ENCODE measurements around the gene TSHZ2.
"Not testable (repeated sequence)": the region's sequence is repeated elsewhere in the genome, so short reads cannot be mapped to it uniquely, and the experiment has no call there.

The TSHZ2 gene

DNA sequence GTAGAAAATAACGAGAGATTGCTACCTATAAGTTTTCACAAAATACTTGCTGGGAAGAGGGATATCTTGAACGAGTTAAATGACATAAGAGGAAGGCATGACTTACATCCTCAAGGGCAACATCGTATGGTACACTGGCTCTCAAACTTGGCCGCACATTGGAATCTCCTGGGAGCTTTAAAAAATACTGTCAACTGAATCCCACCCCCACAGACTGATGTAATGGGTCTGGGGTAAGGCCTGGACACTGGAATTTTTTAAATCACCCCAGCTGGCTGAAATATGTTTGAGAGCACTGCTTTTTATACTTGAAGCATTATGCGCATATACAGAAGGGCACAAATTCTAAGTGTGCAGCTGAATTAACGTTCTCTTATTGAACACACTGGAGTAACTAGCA lies 8.0 kb upstream of the TSHZ2 start:
- DNase-seq (ENCODE audit: low read depth): no peak

DNA sequence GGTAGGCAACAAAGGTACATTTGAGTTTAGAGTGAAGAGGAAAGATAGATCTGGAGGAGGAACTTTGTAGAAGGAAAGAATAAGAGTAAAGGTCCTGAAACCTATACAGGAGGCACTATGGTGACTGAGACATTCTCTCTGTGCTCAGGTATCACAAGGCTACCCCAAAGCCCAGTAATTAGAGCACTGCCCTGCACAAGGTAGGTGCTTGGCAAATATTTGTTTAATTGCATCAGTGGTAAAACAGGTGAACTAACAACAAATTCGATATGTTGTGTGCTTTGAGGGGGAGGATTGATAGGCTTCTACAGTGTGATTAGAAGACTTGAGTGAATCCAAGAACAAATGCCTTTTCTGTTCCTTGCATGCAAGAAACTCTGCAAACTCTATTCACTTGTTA lies 6.8 kb upstream of the TSHZ2 start:
- DNase-seq (ENCODE audit: low read depth): no peak

DNA sequence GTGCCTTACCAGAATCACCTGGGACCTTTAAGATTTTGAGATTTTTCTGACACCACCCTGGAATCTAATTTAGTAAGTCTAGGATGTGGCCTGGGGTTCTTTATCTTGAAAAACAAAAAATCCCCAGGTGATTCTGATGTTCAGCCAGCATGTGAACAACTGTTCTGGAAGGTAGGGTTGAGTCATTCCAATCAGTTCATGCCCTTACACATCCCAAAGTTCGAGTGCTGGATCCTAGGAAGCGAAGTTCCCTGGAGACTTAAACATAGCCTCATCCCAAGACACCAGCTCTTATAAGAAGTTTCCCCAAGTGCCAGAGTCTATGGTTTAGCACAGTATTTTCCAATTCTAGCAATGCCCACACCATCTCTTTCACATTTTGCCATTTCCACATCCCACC lies 6.3 kb upstream of the TSHZ2 start:
- DNase-seq (ENCODE audit: low read depth): no peak

DNA sequence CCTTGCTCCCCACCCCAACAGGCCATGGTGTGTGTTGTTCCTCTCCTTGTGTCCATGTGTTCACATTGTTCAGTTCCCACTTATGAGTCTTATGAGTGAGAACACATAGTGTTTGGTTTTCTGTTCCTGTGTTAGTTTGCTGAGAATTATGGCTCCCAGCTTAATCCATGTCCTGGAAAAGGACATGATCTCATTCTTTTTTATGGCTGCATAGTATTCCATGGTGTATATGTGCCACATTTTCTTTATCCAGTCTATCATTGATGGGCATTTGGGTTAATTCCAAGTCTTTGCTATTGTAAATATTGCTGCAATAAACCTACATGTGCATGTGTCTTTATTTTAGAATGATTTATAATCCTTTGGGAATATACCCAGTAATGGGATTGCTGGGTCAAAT lies 5.6 kb upstream of the TSHZ2 start:
- DNase-seq (ENCODE audit: low read depth): not testable (repeated sequence)

DNA sequence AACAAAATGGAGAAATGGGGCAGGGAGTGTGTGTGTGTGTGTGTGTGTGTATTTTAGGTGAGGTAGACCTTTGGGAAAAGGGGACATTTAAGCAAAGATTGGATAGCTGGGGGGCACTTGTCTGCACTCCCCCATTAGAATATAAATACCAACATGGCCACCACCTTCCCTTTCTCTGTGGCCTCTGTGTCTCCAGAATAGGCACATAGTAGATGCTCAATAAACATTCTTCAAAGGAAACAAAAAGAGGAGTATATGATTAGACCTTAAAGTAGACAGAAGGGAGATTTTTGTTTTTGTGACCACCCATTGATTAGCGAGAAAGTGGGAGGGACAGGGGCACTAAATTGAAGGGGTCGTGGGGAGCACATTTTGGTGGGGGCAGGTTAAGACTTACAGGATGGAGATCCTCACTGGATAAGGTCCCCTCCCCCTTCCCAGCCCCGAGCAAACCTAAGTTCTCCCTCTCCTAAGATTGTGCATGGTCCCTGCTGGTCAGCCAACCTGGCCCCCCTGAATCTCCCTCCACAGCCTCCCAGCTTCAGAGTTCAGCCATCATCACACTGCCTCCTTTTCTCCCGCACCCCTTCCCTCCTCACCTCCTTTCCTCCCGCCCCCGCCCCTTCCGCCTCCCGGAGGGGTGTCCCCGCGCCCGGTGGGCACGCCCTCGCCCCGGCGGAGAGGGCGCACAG lies 514 bp upstream of the TSHZ2 start:
- no peak for DNase-seq (ENCODE audit: low read depth)

DNA sequence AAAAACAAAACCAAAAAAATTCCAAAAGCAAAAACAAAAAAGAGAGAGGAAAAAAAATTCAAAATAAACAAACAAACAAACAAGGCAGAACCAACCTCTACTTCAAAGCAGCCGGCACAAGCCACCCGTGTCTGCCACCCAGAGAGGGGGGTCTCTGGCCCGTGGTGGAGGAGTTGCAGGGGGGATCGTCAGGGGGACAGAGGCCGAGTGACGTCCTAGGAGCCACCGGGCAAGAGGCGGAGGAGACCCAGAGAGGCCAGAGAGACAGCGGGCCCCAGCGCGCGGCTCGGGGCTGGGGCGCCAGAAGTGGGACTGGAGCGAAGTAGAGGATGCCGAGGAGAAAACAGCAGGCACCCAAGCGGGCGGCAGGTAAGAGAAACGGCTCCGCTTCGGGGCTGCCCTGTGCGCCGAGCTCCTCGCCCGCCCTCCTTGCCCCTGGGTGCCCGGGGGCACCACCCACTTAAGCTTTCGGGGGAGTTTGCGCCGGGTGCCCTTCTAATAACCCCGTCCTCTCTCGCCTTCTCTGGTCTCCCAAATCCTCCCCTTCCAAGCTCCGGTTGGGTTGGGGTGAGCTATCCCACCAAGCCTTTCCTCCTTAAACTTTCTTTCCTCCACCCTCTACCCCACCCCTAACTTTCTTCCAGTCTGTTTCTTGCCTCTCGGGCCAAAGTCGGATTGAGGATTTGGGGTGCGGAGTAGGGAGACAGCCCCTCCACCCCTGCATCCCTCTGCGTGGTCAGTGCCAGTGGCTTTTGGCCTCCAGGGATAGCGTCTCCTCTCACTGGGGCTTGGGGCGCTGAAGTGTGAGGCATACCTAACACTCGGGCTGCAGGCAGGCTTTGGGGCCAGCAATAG lies 1.0 kb downstream of the TSHZ2 start:
- DNase-seq (ENCODE audit: low read depth): no peak

DNA sequence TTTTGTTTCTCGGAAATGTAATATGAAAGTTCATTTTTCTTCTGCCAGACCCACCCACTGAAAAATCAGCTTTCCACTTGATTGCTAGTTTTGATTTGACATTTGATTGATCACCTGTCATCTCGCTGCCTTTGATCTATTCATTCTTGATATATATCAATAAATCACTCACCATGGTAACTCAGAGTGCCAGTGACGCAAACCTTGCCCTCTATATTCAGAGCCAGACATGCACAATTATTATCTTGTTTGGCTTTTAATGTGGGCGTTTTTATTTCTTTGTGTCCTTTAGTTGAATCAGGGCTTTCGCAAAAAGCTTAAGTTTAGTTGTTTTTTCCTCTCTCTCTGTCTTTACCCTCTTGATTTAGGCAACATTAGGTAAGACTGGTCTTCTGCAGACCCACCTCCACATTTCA lies 2.0 kb downstream of the TSHZ2 start:
- DNase-seq (ENCODE audit: low read depth): no peak

DNA sequence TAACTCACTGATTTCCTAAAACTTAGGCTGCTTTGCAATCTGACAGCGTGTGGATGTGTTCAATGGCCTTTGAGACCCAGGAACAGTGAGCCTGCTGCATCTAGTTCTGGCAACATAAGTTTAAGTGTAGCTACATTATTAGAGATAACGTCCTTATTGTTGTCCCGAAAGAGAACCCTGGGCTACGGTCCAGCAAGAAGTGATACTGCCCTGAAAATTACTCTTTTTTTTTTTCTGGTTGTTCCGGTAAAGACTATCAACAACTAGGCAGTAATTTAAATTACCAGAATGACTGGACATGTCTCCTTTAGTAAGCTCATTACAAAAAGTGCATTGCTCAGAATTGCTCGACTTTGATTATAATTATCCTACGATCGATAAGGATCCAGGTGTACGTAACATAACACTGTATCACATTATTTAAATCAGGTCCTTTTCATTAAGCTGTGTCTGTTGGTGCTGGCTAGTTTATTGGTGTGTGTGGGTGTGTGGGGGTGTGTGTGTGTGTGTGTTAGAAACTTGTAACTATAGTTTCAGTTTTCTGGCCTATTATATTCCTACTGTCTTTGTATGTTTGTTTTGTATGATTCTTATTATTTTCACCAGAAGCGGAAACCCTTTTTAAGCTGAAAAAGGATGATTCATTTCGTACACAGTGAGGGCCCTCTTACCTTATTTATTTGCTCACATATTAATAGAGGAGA lies 3.0 kb downstream of the TSHZ2 start:
- DNase-seq (ENCODE audit: low read depth): no peak

DNA sequence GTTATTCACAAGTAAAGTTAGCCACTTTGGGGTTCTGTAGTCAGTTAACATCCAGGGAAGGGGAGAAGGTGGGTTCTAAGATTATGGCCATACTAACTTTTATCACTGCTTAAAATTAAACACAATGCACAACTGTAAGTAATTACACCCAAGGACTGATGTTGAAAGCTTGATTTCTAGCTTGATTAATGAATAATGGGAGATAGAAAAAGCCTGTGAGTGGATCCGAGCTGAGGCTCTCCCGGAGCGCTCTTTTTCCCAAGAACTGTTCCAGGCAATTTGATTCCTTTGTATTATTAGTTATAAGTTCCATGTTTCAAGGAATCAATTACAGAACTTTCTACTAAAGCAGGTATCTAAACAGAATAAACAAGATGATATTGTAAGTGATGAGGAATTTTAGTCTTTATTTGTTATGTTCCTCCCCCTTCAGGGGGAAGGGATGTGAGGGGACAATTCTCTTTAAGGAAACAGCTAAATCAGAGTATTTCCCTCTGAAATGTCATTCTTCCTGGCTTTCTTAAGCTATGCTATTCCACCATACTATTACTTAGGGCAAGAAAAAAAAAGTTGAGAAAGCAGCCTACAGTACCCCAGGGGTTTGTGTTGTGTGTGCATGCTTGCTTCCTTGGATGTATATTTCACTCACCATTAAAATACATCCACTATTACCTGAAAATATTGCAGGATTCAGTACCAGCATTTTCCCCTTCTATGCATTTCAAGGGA lies 3.8 kb downstream of the TSHZ2 start:
- DNase-seq (ENCODE audit: low read depth): no peak

DNA sequence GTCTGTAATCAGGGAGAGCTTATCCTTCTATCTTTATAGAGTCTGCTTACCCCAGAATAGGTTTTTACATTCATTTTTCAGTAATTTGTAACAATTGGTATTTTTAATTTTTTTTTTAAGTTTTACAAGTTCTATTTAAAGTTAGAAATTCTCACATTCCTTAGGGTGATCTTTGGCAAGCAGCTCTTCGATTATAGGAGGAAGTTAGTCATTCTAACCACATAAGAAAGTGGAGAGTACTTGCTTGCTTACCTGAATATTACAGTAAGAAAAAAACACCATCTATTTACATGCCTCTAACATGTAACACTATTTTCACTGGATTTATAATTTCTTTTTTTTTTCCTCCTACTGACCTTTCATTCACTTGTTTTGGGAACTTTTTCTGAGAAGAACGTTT lies 6.7 kb downstream of the TSHZ2 start:
- no peak for DNase-seq (ENCODE audit: low read depth)

DNA sequence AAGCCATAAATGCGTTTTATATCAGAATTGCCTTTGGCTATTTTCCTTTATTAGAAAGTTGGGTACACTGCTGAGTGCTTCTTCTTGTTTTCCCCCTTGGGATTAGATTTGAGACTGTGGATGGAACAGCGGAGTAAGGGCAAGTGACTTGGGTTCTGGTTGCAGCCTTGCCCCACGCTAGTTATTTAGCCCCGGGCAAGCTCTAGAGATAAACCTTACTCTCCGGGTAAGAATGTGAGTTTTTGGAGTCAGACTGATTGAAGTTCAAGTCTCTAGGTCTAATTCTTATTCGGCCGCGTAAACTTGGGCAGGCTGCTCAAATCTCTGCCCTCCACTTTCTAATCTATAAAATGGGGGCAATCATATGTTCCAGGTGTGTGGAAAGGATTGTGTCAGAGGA lies 8.9 kb downstream of the TSHZ2 start:
- DNase-seq (ENCODE audit: low read depth): no peak

DNA sequence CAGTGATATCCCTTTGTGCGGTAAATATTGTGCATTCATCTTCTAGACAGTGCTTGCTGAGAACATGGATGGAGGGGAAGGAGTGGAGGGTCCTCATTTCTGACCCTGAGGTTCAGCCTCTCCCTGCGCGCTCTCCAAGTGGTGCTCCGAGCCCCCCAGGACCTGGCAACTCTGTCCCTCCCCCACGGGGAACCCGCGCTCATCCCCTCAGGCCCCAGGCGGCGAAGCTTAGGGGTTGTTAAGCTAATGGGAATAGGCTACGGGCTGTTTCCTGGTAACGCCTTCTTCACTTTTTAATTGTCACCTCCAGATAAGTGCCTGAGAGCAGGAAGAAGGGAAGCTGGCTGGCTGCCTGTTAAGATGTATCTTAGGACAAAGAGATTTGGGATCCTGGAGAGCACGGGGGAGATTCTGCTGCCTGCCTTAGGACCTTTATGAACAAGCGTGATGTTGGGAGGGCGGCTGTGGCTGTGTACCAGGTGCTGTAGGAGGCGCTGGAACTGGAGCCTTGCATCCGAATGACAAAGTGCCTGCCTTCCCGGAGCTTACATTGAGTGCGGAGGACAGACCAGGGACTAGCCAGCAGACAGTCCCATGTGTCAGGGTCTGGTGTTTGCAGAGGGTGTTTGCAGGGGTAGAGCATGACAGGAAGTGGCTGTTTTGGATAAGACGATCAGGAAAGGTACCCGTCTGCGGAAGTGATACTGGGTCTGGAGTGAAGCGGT lies 11.7 kb downstream of the TSHZ2 start:
- no peak for DNase-seq (ENCODE audit: low read depth)

DNA sequence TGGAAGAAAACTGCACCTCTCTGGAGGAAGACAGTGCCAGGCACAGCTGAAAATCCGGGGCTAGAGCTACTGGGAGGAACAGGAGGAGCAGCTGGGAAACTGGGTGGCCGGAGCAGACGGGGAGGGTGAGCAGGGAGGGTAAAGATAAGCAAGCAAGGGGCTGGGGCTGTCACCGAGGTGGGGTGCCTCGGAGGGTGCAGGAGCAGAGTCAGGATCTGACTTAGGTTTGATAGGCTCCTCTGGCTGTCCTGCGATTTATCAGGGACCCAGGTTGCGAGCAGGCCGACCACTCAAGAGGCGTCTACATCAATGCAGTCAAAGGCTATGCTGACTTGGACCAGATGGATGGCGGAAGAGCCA lies 12.3 kb downstream of the TSHZ2 start:
- no peak for DNase-seq (ENCODE audit: low read depth)

DNA sequence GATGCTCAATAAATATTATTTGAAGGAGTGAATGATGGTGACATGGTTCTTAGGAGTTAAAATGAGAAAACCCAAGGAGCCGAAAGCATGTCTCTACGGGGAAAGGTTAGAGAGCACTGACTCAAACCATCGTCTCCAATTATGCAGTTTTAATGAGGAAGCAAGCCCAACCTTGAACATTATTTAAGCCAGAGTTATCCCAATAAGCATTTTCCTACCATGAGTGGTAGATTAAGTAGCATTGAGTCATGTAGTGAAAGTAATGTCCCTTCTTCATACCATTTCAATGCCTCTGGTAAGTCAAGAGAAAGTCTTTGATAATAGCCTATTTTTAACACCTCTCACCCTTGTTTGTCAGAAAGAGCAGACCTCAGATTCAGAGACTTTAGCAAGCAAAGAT lies 13.5 kb downstream of the TSHZ2 start:
- DNase-seq (ENCODE audit: low read depth): no peak

DNA sequence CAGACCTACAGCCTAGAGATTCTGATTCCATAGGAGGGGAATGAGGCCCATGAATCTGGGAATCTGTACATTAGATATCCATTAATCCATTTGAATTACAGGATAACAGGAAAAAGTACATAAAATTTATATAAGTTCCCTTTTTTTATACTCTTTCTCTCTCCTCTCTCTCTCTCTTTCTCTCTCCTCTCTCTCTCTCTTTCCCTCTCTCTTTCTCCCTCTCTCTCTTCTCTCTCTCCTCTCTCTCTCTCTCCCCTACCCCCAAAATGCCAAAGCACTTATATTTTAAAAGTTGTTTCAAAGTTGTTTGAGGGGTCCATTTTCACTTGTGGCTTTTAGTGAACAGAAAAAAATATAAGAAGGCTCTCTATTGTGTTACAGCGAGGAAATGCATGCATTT lies 15.1 kb downstream of the TSHZ2 start:
- DNase-seq (ENCODE audit: low read depth): no peak

DNA sequence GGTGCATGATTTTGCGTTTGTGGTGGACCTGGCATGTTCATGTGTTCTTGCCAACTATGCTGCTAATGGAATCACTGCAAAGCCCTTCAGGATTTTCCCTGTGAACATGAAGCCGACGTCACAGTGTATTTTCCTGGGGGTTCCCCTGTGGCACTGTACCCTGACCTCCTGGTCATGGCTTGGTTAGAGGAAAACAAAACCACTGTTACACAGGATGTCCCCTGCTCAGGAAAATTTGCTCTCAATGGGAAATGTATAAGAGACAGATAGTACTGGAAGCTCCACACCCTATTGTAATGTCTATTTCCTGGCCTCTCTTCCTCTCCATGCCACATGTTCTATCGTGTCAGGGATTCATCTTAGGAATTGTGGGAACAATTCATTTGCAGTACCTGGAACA lies 19.7 kb downstream of the TSHZ2 start:
- no peak for DNase-seq (ENCODE audit: low read depth)

DNA sequence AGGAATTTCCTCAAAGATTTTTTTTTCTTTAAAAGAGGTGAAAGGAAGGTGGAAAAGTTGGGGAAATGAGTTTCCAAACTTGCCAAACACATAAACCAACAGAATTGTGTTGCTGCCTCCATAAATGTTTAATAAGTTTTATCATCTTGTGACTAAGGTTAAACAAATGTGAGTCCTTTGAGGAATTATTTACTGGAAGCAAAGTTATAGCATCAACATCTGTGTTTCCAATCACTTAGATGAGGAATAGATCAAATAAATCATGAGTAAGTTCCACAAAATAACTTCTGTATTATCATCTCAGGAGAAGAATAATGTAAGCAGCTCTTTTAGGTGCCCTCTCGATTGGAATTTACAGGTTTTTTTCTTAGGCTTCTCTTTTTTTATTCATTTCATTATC lies 20.5 kb downstream of the TSHZ2 start:
- no peak for DNase-seq (ENCODE audit: low read depth)

DNA sequence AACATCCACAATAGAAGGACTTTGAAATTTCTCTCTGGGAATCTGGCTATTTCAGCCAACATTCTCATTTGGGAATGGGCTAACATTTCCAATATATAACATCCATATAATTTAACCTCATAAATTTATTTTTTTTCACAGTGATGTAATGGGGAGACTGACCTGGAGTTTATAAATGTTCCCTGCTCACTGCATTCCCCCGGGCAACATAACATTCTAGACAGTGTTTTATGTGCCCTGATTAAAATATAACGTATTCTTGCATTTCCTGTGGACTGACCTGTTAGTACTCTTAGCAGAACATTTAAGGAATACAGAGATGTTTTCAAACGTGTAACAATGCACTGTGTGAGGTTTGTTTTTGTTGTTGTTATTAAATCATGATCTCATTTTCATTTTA lies 20.9 kb downstream of the TSHZ2 start:
- no peak for DNase-seq (ENCODE audit: low read depth)

DNA sequence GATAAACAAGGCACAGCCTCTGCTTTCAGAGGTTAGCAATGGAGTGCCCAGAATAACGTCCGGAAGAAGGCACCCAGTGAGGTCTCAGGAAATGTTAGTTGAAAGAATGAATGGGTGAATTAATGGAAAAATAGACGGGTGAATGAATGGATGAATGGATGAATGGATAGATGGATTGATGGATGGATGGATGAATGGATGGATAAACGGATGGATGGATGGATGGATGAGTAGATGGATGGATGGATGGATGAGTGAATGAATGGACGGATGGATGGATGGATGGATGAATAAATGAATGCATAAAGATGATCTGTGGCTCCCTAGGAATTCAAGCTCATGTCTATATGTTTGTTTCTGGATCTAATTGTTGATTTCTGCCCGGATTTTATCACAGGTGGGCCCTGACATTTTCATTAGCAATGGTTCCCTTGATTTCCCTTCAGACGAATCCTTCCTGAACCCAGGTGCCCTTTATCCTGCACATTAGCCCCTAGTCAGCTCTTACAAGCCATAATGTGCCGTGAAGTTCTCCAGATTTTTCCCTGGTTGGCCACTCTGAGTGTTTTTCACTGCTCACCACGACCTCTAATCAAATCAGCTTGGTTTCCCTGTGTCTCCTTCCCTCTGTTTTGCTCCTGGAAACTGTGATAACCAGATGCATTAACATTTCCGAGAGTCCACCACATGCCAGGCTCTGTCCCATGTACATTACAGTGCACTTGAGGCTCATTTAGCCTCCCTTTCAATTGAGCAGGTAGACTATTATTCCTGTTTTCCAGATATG lies 22.2 kb downstream of the TSHZ2 start:
- DNase-seq (ENCODE audit: low read depth): no peak

DNA sequence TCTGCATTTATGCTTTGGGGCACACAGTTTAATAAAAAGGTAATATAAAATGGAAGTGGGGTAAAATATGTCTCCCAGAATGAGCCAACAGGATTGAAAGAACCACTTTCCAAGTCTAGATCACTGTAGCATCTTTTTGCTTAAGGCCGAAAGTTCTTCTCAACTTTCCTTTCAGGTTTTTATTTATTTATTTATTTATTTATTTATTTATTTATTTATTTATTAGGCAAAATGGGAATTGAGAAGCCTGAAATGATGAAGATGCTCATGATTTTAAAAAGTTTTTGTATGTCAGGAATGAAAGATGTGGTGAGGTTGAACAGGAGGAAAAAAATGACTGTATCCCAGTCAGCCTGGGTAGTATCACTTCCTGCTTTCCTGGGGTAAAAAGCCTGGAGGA lies 24.0 kb downstream of the TSHZ2 start:
- DNase-seq (ENCODE audit: low read depth): no peak

DNA sequence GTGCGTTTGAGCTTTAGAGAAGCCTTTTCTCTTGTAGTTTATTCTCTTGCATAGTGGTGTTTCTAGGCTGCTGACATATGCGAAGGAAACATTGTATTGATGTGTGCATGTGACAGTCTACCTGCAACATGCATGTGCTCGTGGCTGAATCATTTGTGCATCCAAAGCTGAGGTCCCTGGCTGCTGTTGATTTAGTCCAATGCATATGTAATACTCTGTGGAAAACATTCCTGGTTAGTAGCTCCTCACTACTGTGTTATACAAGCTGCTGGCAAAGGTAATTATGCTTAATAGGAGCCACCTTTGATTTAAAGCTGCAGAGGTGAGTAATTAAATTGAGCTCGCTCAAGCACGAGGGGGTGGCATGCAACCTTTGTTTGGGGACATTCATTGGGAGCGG lies 24.5 kb downstream of the TSHZ2 start:
- DNase-seq (ENCODE audit: low read depth): no peak

Measured in stimulated activated CD8-positive, alpha-beta memory T cell treated with anti-CD3 and anti-CD28 coated beads, Interleukin-15, amount 100 ng/mL, for 24 hours (primary cell).